KOPT-K1 (cell line): ENCODE results near the gene NHEJ1.

Experiments
- H3K27ac ChIP-seq: fragments of 200-600 bp; sonication (generic); 2 replicates; pipeline ENCODE4 v1.5.1; 2016; ENCODE audit warnings: antibody characterized with exemption, mild to moderate bottlenecking, low read depth, low read length; ENCODE audit not compliant: poor library complexity, severe bottlenecking
- H3K36me3 ChIP-seq: fragments of 200-600 bp; sonication (generic); 2 replicates; pipeline ENCODE4 v1.5.1; 2017; ENCODE audit warnings: antibody characterized with exemption, mild to moderate bottlenecking, low read length, moderate library complexity; ENCODE audit not compliant: insufficient read depth
- H3K9me3 ChIP-seq: fragments of 200-600 bp; sonication (generic); 2 replicates; pipeline ENCODE4 v1.5.1; 2017; ENCODE audit warnings: antibody characterized with exemption, low read length, mild to moderate bottlenecking; ENCODE audit not compliant: insufficient read depth, poor library complexity, severe bottlenecking

NHEJ1 gene

DNA sequence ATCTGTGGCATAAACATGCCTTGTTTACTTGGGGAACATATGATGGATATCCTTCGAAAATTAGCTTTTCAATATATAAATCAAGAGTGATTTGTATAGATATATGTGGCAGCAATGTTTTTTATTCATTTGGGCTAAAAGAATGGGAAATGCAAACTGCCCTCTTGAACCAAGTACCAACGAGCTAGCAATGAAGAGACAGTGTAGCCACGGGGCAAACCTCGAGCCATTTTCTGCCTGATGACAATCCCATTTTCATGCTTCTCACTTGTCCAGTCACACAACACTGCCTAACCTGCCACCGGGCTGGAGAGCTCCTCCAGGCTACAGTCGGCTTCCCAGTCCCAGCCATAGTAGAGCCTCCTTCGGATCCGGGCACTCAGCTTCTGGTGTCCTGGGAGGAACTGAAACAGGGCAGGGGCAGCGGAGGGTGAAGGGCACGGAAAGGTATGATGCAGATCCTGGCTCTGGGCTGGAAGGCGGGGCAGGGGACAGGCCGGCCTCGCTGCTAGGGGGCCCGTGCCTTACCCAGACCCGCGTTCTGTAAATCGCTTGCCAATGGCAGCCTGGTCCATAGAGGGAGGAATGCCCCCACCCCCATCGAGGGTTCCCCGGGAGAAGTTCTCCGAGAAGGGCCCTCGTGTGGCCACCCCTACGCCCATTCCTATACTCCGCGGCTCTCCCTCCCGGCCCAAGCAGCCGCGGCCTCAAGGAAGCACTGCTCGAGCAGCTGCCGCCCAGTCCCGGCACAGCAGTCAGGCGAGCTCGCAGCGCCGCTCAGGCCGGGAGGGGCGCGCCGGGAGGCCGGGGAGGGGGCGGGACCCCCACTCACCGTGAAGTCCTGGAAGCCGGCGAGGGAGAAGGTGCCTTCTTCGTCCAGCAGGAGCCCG, 15.6 kb upstream of the NHEJ1 start:
- Histone ChIP-seq H3K9me3 (no peaks in the 10 kb centered on the region), H3K36me3 (peaks cover 58% of the 10 kb centered on the region), H3K27ac (peak overlapping the region; percentile 93)

DNA sequence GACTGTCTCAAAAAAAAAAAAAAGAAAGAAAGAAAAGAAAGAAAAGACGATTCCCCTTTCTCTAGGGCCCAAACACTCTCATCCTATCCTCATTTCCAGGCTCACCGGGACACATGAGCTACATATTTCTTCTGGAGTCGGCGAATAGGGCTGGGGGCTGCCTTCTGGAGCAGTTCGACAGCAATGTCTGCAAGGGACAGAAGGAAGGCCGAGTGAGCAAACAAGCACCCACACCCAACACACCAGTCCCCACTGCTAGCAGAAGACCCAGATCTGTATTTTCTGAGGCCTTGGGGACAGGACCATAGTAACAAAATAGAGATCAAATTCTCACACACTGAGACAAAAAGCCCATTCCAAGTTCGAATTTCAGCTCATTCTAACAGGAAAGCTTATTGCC, 14.9 kb upstream of the NHEJ1 start:
- Histone ChIP-seq H3K36me3 (peaks cover 55% of the 10 kb centered on the region), H3K9me3 (no peaks in the 10 kb centered on the region), H3K27ac (peak overlapping the region; percentile 93)

DNA sequence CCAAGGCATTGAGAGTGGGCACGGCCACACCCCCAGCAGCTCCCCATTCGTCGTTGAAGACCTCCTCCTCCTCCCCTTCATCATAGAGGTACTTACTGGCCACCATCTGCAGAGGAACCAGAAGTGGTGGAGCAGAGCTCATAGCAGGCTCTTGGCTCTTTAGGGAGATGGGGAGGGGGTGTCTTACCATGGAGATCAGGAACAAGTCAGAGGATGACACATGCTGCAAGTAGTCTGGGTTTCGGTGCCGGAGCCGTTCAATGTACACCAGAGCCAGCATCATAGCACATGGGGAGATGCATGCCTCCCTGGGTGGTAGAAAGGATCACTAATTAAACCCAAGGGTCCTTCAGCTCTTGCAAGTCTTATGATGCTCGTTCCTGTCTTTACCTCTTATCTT, 14.2 kb upstream of the NHEJ1 start:
- Histone ChIP-seq H3K36me3 (peaks cover 48% of the 10 kb centered on the region), H3K9me3 (no peaks in the 10 kb centered on the region), H3K27ac (no peak overlapping the region)

DNA sequence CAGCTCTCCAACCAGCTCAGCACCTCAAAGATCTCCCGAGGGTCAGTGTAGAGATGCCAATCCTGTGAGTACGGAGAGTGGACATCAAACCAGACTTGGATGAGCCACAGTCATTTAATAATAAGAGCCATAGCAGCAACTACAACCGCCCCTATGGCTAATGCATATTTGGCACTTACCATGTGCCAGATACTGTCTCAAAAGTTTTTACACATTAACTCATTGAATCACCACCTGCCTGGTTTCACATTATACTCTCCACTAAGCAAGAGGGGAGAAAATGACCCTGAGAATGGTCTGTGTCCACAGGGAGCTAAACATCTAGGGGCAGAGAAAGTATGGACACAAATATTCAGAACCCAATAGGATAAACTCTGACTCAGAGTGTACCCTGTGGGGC, 13.5 kb upstream of the NHEJ1 start:
- H3K36me3 ChIP-seq: peaks cover 41% of the 10 kb centered on the region
- H3K27ac ChIP-seq: no peak overlapping the region
- no peaks in the 10 kb centered on the region for H3K9me3 ChIP-seq

- Histone ChIP-seq H3K27ac (no peak overlapping the region), H3K9me3 (no peaks in the 10 kb centered on the region), H3K36me3 (peaks cover 41% of the 10 kb centered on the region)
These were observed 12.6 kb upstream of the NHEJ1 start for GRCh38 chr2:219173176-219173575.

GRCh38 chr2:219172231-219173154, 11.9 kb upstream of the NHEJ1 start:
- H3K9me3 ChIP-seq: no peaks in the 10 kb centered on the region
- H3K27ac ChIP-seq: no peak overlapping the region

GRCh38 chr2:219171231-219171651, 10.6 kb upstream of the NHEJ1 start:
- Histone ChIP-seq H3K9me3 (no peaks in the 10 kb centered on the region), H3K36me3 (peaks cover 41% of the 10 kb centered on the region), H3K27ac (no peak overlapping the region)

More at GRCh38 chr2:219172231-219173154, 11.9 kb upstream of the NHEJ1 start:
- H3K36me3 ChIP-seq: peaks cover 41% of the 10 kb centered on the region

GRCh38 chr2:219169930-219170654, 9.5 kb upstream of the NHEJ1 start, which contains the start of gene SLC23A3:
Gene SLC23A3, minus strand, starts transcription at chr2:219170029. Its CDS starts 45 bp downstream, at chr2:219169984.
- Histone ChIP-seq H3K9me3 (no peaks in the 10 kb centered on the region), H3K36me3 (peaks cover 41% of the 10 kb centered on the region), H3K27ac (no peak within 1 kb of the TSS)

DNA sequence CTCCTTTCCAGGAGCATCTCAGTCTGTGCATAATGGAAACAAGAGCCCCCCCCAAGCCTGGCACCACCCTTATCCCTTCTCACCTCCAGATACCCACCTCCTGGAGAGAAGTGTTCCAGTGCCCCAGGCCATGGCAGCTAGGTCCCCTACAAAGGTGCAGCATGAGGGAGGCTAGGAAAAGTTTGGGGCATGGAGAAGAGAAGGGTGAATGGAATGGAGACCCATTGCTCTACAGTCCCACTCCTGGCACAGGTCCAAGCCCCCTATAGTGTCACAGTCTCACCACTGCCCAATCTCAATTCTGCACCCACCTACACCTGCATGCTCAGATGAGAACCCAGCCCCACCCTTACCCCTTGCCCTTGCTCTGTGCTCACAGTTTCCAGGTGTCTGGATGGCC, 8.3 kb upstream of the NHEJ1 start:
- Histone ChIP-seq H3K27ac (no peak overlapping the region), H3K36me3 (peaks cover 29% of the 10 kb centered on the region)

DNA sequence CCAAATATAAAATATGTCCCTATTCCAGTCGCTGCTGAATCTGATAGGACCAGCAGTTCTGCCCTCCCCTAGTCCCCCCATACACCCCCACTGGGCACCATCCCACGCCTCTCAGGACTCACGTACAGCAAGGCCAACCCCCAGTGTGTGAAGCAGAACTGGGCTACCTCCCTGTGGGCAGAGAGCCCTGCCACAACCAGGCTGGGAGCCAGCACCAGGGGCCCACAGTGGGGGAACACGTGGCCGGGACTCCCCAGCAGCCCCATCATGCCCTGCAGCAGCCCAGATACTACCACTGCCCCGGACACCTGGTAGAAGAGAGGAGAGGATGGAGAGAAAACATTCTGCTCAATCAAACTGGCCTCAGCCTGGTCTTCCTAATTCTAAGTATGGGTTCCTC, 7.9 kb upstream of the NHEJ1 start:
- H3K9me3 ChIP-seq: no peaks in the 10 kb centered on the region
- H3K27ac ChIP-seq: no peak overlapping the region

More for the DNA sequence above, 8.3 kb upstream of the NHEJ1 start:
- no peaks in the 10 kb centered on the region for H3K9me3 ChIP-seq

GRCh38 chr2:219167997-219168396, 7.4 kb upstream of the NHEJ1 start:
- Histone ChIP-seq H3K36me3 (peaks cover 22% of the 10 kb centered on the region), H3K9me3 (no peaks in the 10 kb centered on the region), H3K27ac (no peak overlapping the region)

More for the DNA sequence above, 7.9 kb upstream of the NHEJ1 start:
- peaks cover 25% of the 10 kb centered on the region for H3K36me3 ChIP-seq

- H3K36me3 ChIP-seq: no peaks in the 10 kb centered on the region
- no peaks in the 10 kb centered on the region for H3K9me3 ChIP-seq
- no peak overlapping the region for H3K27ac ChIP-seq
These were observed 4.7 kb upstream of the NHEJ1 start for GRCh38 chr2:219165058-219165911.

DNA sequence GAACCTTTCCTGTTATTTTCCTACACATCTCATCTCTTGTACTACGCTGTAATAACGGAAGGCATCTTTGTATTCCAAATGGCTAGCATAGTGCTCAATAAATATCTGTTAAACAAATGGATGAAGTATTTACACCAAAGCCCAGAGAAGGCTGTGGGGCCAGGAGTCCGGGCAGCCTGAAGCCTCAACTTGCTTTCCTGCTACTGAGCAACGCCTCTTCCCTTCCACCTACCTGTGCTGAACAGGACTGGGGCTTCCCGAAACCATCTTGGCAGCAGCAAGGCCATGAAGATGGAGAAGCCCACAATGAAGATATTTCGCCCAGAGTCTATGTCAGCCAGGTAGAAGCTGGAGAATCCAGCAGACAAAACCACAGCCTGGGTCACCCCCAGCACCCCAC, 2.5 kb upstream of the NHEJ1 start:
- Histone ChIP-seq H3K9me3 (no peaks in the 10 kb centered on the region), H3K27ac (no peak overlapping the region), H3K36me3 (peaks cover 1% of the 10 kb centered on the region; the same call in 1 of the 2 replicates)

GRCh38 chr2:219161097-219161496, 482 bp upstream of the NHEJ1 start:
- peaks cover 21% of the 10 kb centered on the region for H3K36me3 ChIP-seq
- no peaks in the 10 kb centered on the region for H3K9me3 ChIP-seq
- H3K27ac ChIP-seq: peak overlapping the region; percentile 84
